Activated CD8-positive, alpha-beta T cell treated with anti-CD3 and anti-CD28 coated beads for 36 hours (primary cell): ENCODE data around the gene YBX3. TPM values are rescaled to one million over a fixed set of nuclear protein-coding genes. Genes with fewer than 3 reads are reported as not detected.

Source experiments
- ATAC-seq: fragments of 200-7000 bp; cut with Tn5 transposase; one replicate; pipeline ENCODE4 v1.10.0; 2021; ENCODE audit warnings: mild to moderate bottlenecking, moderate library complexity
- CTCF ChIA-PET: fragments of 350-600 bp; sonication (Branson Sonifier 250); formaldehyde crosslinking; loops from one replicate; lab custom pipeline; 2021; ENCODE audit warnings: antibody characterized with exemption; lab: Charles Lee
- POLR2A ChIA-PET: fragments of 350-600 bp; sonication (Branson Sonifier 250); formaldehyde crosslinking; loops from one replicate; lab custom pipeline; 2021; ENCODE audit warnings: antibody characterized with exemption; lab: Charles Lee
- DNase-seq: peaks from one replicate; pipeline ENCODE4 v3.0.0-alpha.2; 2020
- H3K27ac Mint-ChIP-seq: one replicate; pipeline ENCODE4 v1.8.0; 2021; ENCODE audit warnings: mild to moderate bottlenecking, mixed read lengths
- H3K27me3 Mint-ChIP-seq: one replicate; pipeline ENCODE4 v1.8.0; 2021; ENCODE audit warnings: mixed read lengths
- H3K36me3 Mint-ChIP-seq: one replicate; pipeline ENCODE4 v1.8.0; 2021; ENCODE audit warnings: low read depth, mixed read lengths
- H3K4me1 Mint-ChIP-seq: one replicate; pipeline ENCODE4 v1.8.0; 2021; ENCODE audit warnings: low read depth, mixed read lengths
- H3K4me3 Mint-ChIP-seq: one replicate; pipeline ENCODE4 v1.8.0; 2021; ENCODE audit warnings: mild to moderate bottlenecking, moderate library complexity, mixed read lengths
- H3K9me3 Mint-ChIP-seq: one replicate; pipeline ENCODE4 v1.8.0; 2021; ENCODE audit warnings: mixed read lengths
- intact Hi-C: fragments of 100-400 bp; cut with micrococcal nuclease; formaldehyde crosslinking; loops from one replicate; pipeline ENCODE4 v1.10.0; 2022
- total RNA-seq, 2 experiments: library from RNA; stranded (reverse); gene quantifications; one replicate each; pipeline ENCODE4 v1.2.3, GENCODE V29; 2021
- TF ChIP-seq, protein P1 (sequence below): fragments of 200-600 bp; IDR thresholded peaks from one replicate; pipeline ENCODE4 v1.8.0; 2022; ENCODE audit warnings: antibody characterized with exemption, mild to moderate bottlenecking

The YBX3 gene
- total RNA-seq, 2 experiments from 2014 or later, result 258 to 273 TPM

DNA sequence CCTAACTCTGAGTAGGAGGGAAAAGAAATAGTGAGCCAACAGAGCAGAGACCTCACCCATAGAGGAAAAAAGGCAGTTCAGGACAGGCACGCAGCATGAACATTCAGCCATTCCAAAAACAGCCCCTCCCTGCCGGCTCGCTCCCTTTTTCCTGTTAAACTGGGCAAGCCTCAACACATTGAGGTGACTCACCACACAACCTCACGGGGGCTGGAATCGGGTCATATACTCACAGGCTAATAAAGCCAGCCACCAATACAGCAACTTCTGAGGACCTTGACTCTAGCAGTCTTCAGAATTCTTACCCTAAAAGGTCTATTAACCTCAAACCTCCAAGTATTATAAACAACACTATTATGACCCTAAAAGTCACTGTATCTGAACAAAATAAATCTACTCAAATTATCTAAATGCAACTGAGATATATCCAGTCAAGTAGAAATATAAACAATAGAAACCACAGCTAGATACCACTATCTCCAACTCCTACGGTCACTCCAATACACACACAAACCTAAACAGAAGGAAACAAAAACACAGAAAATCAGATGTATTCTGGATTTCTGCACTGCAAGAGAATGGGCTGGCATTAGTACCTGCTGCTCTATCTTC is 6.3 kb downstream of the YBX3 start:
- Mint-ChIP-seq H3K27ac (no peak overlapping the region), H3K4me1 (peaks cover 56% of the 10 kb centered on the region), H3K9me3 (no peaks in the 10 kb centered on the region), H3K36me3 (peaks cover 70% of the 10 kb centered on the region), H3K27me3 (no peaks in the 10 kb centered on the region), H3K4me3 (no peak overlapping the region)
- CTCF ChIA-PET, result interaction anchor here (4.4 kb wide), 1 partner anchor 33 kb away, joined by 28 read pairs; no protein-coding TSS in a partner anchor
- no peak for DNase-seq
- POLR2A ChIA-PET, result interaction anchor here (0.7 kb wide), 1 partner anchor 11 kb away, joined by 4 read pairs; no protein-coding TSS in a partner anchor
- TF ChIP-seq, protein P1, sequence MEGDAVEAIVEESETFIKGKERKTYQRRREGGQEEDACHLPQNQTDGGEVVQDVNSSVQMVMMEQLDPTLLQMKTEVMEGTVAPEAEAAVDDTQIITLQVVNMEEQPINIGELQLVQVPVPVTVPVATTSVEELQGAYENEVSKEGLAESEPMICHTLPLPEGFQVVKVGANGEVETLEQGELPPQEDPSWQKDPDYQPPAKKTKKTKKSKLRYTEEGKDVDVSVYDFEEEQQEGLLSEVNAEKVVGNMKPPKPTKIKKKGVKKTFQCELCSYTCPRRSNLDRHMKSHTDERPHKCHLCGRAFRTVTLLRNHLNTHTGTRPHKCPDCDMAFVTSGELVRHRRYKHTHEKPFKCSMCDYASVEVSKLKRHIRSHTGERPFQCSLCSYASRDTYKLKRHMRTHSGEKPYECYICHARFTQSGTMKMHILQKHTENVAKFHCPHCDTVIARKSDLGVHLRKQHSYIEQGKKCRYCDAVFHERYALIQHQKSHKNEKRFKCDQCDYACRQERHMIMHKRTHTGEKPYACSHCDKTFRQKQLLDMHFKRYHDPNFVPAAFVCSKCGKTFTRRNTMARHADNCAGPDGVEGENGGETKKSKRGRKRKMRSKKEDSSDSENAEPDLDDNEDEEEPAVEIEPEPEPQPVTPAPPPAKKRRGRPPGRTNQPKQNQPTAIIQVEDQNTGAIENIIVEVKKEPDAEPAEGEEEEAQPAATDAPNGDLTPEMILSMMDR, result no peak
- intact Hi-C loops, result no loop called here
- ATAC-seq, result no peak

DNA sequence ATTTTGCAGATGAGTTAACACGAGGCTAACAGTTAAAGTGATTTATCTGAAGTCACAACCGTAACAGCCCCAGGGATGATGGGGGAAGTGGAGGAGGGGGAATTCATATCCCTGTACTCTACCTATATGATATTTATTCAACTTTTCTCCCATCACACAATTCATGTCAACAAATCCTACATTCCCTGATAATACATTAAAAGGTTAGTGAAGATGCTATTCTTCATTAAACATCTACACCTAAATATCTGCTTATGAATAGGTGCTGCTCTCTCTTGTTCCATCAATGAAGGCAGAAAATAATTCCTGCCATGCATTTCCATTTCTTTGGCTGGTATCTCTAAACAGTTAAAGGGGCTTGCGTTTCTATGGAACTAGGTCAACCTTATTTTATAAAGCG is 6.8 kb downstream of the YBX3 start:
- TF ChIP-seq, protein P1, result no peak
- intact Hi-C loops, result no loop called here
- CTCF ChIA-PET, result no interaction called here
- H3K4me3 Mint-ChIP-seq, result no peak overlapping the region
- peaks cover 55% of the 10 kb centered on the region for H3K4me1 Mint-ChIP-seq
- no peaks in the 10 kb centered on the region for H3K27me3 Mint-ChIP-seq
- H3K27ac Mint-ChIP-seq, result no peak overlapping the region
- DNase-seq (no peak), ATAC-seq (no peak)
- peaks cover 72% of the 10 kb centered on the region for H3K36me3 Mint-ChIP-seq
- POLR2A ChIA-PET, result interaction anchor here (0.6 kb wide), 1 partner anchor 827 kb away, joined by 3 read pairs; no protein-coding TSS in a partner anchor
- H3K9me3 Mint-ChIP-seq, result no peaks in the 10 kb centered on the region

DNA sequence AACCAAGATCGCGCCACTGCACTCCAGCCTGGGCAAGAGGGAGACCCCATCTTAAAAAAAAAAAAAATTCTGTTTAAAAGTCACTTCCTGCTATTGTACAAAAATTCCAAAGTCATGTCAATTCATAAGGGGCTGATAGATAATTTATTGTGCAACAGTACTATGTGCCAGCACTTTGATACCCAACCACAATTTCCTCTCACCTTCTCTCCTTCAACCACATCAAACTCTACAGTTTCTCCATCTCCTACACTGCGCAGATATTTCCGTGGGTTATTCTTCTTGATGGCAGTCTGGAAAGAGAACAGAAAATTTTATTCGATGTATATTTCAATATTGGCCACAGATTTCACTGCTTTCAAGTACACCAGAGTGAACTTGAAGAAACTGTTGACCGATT is 7.6 kb downstream of the YBX3 start:
- intact Hi-C loops, result no loop called here
- Mint-ChIP-seq H3K9me3 (no peaks in the 10 kb centered on the region), H3K27me3 (no peaks in the 10 kb centered on the region), H3K4me3 (no peak overlapping the region), H3K4me1 (peaks cover 48% of the 10 kb centered on the region), H3K27ac (no peak overlapping the region), H3K36me3 (peaks cover 68% of the 10 kb centered on the region)
- no peak for DNase-seq
- ChIA-PET CTCF (interaction anchor here (1.2 kb wide), 1 partner anchor 35 kb away, joined by 4 read pairs; no protein-coding TSS in a partner anchor), POLR2A (no interaction called here)
- TF ChIP-seq, protein P1, result no peak
- peak; percentile 66 for ATAC-seq

DNA sequence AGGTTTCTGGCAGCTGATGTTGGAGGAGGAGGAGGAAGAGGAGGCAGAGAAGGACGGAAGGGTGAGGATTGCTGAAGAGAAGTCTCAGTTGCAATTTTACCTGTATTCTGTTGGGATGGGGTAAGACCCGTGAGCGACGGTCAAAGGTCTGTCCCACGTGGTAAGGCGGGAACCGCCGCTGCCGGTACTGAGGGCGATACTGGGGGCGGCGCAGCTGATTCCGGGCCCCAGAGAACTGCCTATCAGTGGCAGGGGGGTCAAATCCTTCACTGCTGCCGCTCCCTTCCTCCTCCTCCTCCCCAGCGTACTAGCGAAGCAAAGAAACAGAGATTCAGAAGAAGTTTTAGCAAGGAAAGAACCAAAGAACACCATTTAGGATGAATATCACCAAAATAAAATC is 13.3 kb downstream of the YBX3 start:
- TF ChIP-seq, protein P1, result no peak
- Mint-ChIP-seq H3K4me3 (no peak overlapping the region), H3K9me3 (no peaks in the 10 kb centered on the region), H3K36me3 (peaks cover 71% of the 10 kb centered on the region), H3K27me3 (no peaks in the 10 kb centered on the region), H3K27ac (no peak overlapping the region), H3K4me1 (no peaks in the 10 kb centered on the region)
- intact Hi-C loops, result no loop called here
- DNase-seq, result no peak
- ChIA-PET POLR2A (no interaction called here), CTCF (no interaction called here)
- no peak for ATAC-seq

DNA sequence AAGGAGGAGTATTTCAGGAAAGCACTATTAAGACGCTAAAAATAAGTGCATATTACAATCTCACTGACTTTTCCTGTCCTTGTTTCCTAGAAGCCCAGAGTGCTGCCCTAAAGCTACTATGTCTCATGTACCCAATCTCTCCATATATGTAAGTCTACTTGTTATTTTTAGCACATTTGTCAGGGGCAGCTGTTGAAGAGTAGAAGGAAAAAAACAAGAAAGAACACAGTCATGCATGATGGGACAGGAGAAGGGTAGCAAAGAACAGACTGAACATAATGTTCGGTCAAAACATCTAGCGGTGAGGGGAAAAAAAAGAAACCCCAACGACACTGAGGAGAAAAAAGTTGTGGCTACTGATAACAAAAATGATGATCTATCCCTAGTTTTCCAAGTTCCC is 14.3 kb downstream of the YBX3 start:
- DNase-seq (no peak), ATAC-seq (no peak)
- Mint-ChIP-seq H3K4me1 (no peaks in the 10 kb centered on the region), H3K9me3 (no peaks in the 10 kb centered on the region), H3K4me3 (no peak overlapping the region), H3K27me3 (no peaks in the 10 kb centered on the region), H3K36me3 (peaks cover 70% of the 10 kb centered on the region), H3K27ac (no peak overlapping the region)
- TF ChIP-seq, protein P1, result no peak
- intact Hi-C loops, result no loop called here
- CTCF ChIA-PET, result interaction anchor here (1.3 kb wide), 1 partner anchor 41 kb away, joined by 6 read pairs; no protein-coding TSS in a partner anchor
- POLR2A ChIA-PET, result interaction anchor here (1.2 kb wide), 1 partner anchor 14 kb away, joined by 3 read pairs; the partner anchor contains the start of gene YBX3
